KMS-11 (cell line): ENCODE measurements around the gene RPL27A.

Experiments used
- H2AFZ ChIP-seq: fragments of 200-600 bp; sonication (generic); 2 replicates; pipeline ENCODE4 v1.6.1; 2016; ENCODE audit warnings: antibody characterized with exemption, mixed run types, low read depth
- H3K27ac ChIP-seq: fragments of 200-600 bp; sonication (generic); 2 replicates; pipeline ENCODE4 v1.6.1; 2016; ENCODE audit warnings: mild to moderate bottlenecking, mixed run types
- H3K27me3 ChIP-seq: fragments of 200-600 bp; sonication (generic); 2 replicates; pipeline ENCODE4 v1.6.1; 2017; ENCODE audit warnings: mild to moderate bottlenecking, low read depth, mixed run types, moderate library complexity; ENCODE audit not compliant: insufficient read depth
- H3K36me3 ChIP-seq: fragments of 200-600 bp; sonication (generic); 2 replicates; pipeline ENCODE4 v1.6.1; 2017; ENCODE audit warnings: mild to moderate bottlenecking, mixed run types; ENCODE audit not compliant: insufficient read depth
- H3K4me1 ChIP-seq: fragments of 200-600 bp; sonication (generic); 2 replicates; pipeline ENCODE4 v1.6.1; 2016; ENCODE audit warnings: mild to moderate bottlenecking, low read depth, mixed run types; ENCODE audit not compliant: poor library complexity, severe bottlenecking
- H3K4me2 ChIP-seq: fragments of 200-600 bp; sonication (generic); 2 replicates; pipeline ENCODE4 v1.7.0; 2016; ENCODE audit warnings: mild to moderate bottlenecking, mixed run types
- H3K4me3 ChIP-seq: fragments of 200-600 bp; sonication (generic); IDR thresholded peaks from 2 replicates; pipeline ENCODE4 v1.6.1; 2017; ENCODE audit warnings: low read depth, low read length, mixed read lengths; ENCODE audit not compliant: insufficient read depth
- H3K79me2 ChIP-seq: fragments of 200-600 bp; sonication (generic); 2 replicates; pipeline ENCODE4 v1.6.1; 2016; ENCODE audit warnings: low read depth, mixed run types; ENCODE audit not compliant: insufficient read depth
- H3K9ac ChIP-seq: fragments of 200-600 bp; sonication (generic); 2 replicates; pipeline ENCODE4 v1.6.1; 2016; ENCODE audit warnings: mild to moderate bottlenecking, mixed run types
- H4K20me1 ChIP-seq: fragments of 200-600 bp; sonication (generic); 2 replicates; pipeline ENCODE4 v1.6.1; 2016; ENCODE audit warnings: mild to moderate bottlenecking, mixed run types; ENCODE audit not compliant: insufficient read depth
- TF ChIP-seq, protein P1 (sequence below): fragments of 200-600 bp; sonication (generic); conservative IDR thresholded peaks from 2 replicates; pipeline ENCODE4 v1.6.1; 2017; ENCODE audit warnings: low read depth, mild to moderate bottlenecking, antibody characterized with exemption, low read length, moderate library complexity, mixed read lengths

RPL27A gene

GRCh38 chr11:8674859-8675258, 7.7 kb upstream of the RPL27A start:
- Histone ChIP-seq H3K27me3 (no peaks in the 10 kb centered on the region), H3K4me3 (no peak overlapping the region), H4K20me1 (no peaks in the 10 kb centered on the region), H3K9ac (no peak overlapping the region), H3K4me2 (no peak overlapping the region), H3K79me2 (no peaks in the 10 kb centered on the region), H2AFZ (no peak overlapping the region), H3K36me3 (no peaks in the 10 kb centered on the region), H3K27ac (no peak overlapping the region), H3K4me1 (peaks cover 12% of the 10 kb centered on the region)
- TF ChIP-seq, protein P1, sequence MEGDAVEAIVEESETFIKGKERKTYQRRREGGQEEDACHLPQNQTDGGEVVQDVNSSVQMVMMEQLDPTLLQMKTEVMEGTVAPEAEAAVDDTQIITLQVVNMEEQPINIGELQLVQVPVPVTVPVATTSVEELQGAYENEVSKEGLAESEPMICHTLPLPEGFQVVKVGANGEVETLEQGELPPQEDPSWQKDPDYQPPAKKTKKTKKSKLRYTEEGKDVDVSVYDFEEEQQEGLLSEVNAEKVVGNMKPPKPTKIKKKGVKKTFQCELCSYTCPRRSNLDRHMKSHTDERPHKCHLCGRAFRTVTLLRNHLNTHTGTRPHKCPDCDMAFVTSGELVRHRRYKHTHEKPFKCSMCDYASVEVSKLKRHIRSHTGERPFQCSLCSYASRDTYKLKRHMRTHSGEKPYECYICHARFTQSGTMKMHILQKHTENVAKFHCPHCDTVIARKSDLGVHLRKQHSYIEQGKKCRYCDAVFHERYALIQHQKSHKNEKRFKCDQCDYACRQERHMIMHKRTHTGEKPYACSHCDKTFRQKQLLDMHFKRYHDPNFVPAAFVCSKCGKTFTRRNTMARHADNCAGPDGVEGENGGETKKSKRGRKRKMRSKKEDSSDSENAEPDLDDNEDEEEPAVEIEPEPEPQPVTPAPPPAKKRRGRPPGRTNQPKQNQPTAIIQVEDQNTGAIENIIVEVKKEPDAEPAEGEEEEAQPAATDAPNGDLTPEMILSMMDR, result no peak

- no peak overlapping the region; the same call in 1 of the 2 replicates for H2AFZ ChIP-seq
- no peak overlapping the region for H3K9ac ChIP-seq
- no peaks in the 10 kb centered on the region for H4K20me1 ChIP-seq
- H3K4me1 ChIP-seq, result peaks cover 9% of the 10 kb centered on the region
- TF ChIP-seq, protein P1, result no peak
- H3K27me3 ChIP-seq, result no peaks in the 10 kb centered on the region
- H3K4me3 ChIP-seq, result no peak overlapping the region
- H3K36me3 ChIP-seq, result no peaks in the 10 kb centered on the region
- no peak overlapping the region for H3K27ac ChIP-seq
- H3K4me2 ChIP-seq, result no peak overlapping the region
- H3K79me2 ChIP-seq, result peaks cover 2% of the 10 kb centered on the region; the same call in 1 of the 2 replicates
These were observed 6.1 kb upstream of the RPL27A start for GRCh38 chr11:8676458-8676857.

- Histone ChIP-seq H3K79me2 (peaks cover 21% of the 10 kb centered on the region), H3K4me3 (no peak overlapping the region), H2AFZ (no peak overlapping the region), H3K4me2 (no peak overlapping the region), H3K9ac (no peak overlapping the region), H3K27ac (no peak overlapping the region), H4K20me1 (no peaks in the 10 kb centered on the region), H3K27me3 (no peaks in the 10 kb centered on the region), H3K36me3 (peaks cover 5% of the 10 kb centered on the region; the same call in 1 of the 2 replicates), H3K4me1 (peaks cover 5% of the 10 kb centered on the region)
- TF ChIP-seq, protein P1, result no peak
These were observed 3.6 kb upstream of the RPL27A start for GRCh38 chr11:8679006-8679405.

GRCh38 chr11:8681837-8682302, 722 bp upstream of the RPL27A start:
- Histone ChIP-seq H3K79me2 (peaks cover 41% of the 10 kb centered on the region), H3K9ac (peak overlapping the region; percentile 98), H3K27ac (peak overlapping the region; percentile 89), H4K20me1 (no peaks in the 10 kb centered on the region), H3K4me3 (no peak overlapping the region), H3K4me2 (peak overlapping the region; percentile 94), H3K4me1 (peaks cover 33% of the 10 kb centered on the region), H3K27me3 (no peaks in the 10 kb centered on the region), H3K36me3 (peaks cover 21% of the 10 kb centered on the region; the same call in 1 of the 2 replicates), H2AFZ (peak overlapping the region; percentile 66)
- TF ChIP-seq, protein P1, result no peak
